ENCODE results near the gene MUC6.

Gene MUC6

DNA sequence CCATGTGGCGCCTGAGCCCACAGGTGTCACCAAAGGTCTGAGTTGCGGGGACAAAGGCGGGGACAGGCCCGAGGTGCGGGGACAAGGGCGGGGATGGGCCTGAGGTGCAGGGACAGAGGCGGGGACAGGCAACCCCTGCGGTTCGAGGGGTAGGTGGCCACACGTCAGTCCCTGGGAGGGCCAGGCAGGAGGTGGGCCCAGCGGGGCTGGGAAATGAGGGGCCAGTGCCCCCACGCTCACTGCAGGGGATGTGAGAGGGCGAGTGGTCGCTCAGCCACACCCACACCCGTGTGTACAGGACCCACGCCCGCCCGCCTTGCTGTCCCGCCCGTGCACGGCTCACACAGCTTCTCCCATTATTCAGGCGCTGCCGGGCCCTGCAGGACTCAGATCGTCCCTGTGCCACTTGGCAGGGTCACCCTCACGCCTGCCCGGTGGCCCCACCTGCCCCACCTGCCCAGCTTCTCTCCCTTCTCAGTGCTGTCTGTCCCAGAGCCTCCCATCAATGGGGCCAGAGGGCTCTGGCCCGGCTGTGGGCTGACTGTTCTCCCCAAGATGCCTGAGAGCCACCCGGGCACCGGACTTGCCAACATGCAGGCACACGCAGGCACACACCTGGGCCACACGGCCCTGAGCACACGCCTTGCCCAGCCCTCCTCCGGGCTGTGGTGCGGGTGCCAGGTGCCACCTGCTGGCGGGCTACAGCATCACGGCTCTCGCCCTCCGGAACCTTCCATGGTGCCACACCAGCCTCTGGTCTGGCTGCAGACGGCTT lies 14.2 kb upstream of the MUC6 start:
- DNase-seq, result peak; percentile 77
- H3K4me3 Mint-ChIP-seq, result no peak overlapping the region
- peaks cover 30% of the 10 kb centered on the region for H3K27me3 Mint-ChIP-seq (ENCODE audit: low read depth, poor library complexity)
- H3K9me3 Mint-ChIP-seq, result peaks cover 10% of the 10 kb centered on the region
- no peak overlapping the region for H3K27ac Mint-ChIP-seq
- TF ChIP-seq, protein P1, sequence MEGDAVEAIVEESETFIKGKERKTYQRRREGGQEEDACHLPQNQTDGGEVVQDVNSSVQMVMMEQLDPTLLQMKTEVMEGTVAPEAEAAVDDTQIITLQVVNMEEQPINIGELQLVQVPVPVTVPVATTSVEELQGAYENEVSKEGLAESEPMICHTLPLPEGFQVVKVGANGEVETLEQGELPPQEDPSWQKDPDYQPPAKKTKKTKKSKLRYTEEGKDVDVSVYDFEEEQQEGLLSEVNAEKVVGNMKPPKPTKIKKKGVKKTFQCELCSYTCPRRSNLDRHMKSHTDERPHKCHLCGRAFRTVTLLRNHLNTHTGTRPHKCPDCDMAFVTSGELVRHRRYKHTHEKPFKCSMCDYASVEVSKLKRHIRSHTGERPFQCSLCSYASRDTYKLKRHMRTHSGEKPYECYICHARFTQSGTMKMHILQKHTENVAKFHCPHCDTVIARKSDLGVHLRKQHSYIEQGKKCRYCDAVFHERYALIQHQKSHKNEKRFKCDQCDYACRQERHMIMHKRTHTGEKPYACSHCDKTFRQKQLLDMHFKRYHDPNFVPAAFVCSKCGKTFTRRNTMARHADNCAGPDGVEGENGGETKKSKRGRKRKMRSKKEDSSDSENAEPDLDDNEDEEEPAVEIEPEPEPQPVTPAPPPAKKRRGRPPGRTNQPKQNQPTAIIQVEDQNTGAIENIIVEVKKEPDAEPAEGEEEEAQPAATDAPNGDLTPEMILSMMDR (IDR thresholded peaks at IDR 0.05), result peak; percentile 86
- no peaks in the 10 kb centered on the region for H3K36me3 Mint-ChIP-seq (ENCODE audit: low read depth)
- peaks cover 15% of the 10 kb centered on the region for H3K4me1 Mint-ChIP-seq

DNA sequence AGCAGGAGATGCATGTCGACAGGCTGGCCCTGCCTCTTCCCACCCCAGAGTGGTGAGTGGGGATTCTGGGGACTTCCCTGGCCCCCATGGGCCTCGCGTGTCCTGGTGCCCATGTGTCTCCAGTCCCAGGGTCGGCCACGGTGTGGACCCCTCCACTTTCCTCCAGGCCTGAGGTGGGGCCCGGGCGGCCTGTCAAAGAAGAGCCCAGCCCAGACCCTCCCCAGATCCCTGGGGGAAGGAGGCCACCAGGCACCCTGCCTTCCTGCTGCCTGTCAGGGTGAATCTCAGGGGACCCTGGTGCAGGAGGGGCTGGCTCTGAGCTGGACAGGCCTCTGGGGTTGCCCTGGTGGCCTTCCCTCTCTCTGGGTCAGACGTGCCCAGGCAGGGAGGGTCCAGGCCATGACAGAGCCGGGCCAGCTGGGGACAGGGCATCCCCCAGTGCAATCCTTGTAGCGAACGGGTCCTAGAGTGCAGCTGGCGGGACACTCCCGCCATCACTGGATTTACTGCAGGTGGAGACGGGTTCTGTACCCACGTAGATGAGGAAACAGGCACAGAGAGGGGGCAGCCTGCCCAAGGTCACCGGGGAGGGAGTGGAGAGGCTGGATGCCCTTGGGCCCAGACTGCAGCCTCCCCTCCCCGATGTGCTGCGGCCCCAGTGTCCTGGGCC lies 13.5 kb upstream of the MUC6 start:
- peak overlapping the region; percentile 66 for H3K27ac Mint-ChIP-seq
- H3K4me3 Mint-ChIP-seq, result no peak overlapping the region
- TF ChIP-seq, protein P1 (IDR thresholded peaks at IDR 0.05), result no peak
- H3K9me3 Mint-ChIP-seq, result peaks cover 12% of the 10 kb centered on the region
- DNase-seq, result peak; percentile 3
- H3K27me3 Mint-ChIP-seq (ENCODE audit: low read depth, poor library complexity), result peaks cover 34% of the 10 kb centered on the region
- no peaks in the 10 kb centered on the region for H3K36me3 Mint-ChIP-seq (ENCODE audit: low read depth)
- peaks cover 8% of the 10 kb centered on the region for H3K4me1 Mint-ChIP-seq

DNA sequence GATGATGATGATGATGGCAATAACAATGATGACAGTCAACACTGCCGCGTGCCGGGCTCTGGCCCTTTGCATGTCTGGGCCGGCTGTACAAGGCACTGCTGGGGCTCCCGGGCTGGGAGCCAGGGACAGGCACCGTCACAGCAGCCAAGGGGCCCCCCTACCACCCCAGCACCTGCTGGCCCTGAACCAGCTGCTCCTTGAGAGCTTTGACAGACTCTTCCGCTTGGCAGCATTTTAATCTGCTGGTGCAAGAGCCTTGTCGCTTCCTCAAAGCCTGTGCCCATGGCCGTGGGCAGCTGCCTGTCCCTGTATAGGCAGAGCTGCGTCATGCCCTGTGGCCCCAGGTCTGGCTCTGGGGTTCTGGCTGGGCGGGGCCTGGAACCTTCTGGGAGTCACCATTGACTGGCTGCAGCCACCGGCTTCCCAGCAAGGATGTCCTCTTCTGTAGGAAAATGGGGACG lies 12.9 kb upstream of the MUC6 start:
- Mint-ChIP-seq H3K9me3 (peaks cover 16% of the 10 kb centered on the region), H3K4me3 (no peak overlapping the region), H3K27ac (no peak overlapping the region), H3K4me1 (peaks cover 5% of the 10 kb centered on the region), H3K36me3 (ENCODE audit: low read depth) (no peaks in the 10 kb centered on the region), H3K27me3 (ENCODE audit: low read depth, poor library complexity) (peaks cover 37% of the 10 kb centered on the region)
- no peak for DNase-seq
- TF ChIP-seq, protein P1 (IDR thresholded peaks at IDR 0.05), result no peak

DNA sequence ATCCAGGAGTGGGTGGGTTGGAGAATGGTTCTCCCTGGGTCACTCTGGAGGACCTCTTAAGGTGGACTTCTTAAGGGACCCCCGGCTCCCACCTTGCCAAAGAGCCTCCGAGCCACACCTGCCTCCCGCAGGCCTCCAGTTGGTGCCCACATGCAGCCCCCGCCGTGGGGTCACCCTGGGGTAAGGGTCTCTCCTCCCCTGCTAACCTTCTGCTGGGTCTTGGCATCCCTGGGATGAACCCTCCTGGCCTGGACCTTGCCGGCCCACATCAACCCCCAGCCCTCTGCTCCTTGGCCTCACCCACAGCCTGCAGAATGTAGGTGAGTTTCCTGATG lies 12.5 kb upstream of the MUC6 start:
- H3K4me3 Mint-ChIP-seq, result no peak overlapping the region

DNA sequence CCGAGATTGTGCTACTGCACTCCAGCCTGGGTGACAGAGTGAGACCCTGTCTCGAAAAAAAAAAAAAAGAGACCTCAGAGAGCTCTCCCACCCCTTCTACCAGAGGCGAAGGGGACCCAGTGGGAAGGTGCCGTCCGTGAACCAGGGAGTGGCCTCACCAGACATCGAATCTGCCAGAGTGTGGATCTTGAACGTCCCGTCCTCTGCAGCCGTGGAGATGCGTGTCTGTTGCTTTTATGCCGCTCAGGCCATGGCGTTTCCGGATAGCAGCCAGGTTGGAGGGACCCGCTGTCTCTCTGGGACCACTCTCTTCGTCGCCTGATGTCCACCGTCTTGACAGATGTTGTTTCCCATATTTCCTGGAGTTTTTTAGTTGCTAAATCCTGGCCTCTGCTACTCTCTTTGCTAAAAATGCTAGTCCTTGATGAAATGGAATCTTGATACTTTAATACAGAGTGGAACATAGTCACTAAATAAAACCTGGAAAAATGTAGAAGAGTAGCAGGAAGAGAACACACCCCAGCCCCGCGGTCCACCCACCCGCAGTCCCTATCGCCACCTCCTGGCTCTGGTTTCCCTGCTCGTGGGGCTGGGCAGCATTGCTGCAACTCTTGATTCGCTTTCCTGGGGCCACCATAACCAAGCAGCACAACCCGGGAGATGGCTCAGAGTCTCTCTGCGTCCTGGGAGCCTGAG lies 12.0 kb upstream of the MUC6 start:
- no peak overlapping the region for H3K27ac Mint-ChIP-seq
- peaks cover 5% of the 10 kb centered on the region for H3K4me1 Mint-ChIP-seq

More for the DNA sequence above, 12.5 kb upstream of the MUC6 start:
- Mint-ChIP-seq H3K9me3 (peaks cover 16% of the 10 kb centered on the region), H3K27ac (no peak overlapping the region), H3K4me1 (peaks cover 5% of the 10 kb centered on the region), H3K36me3 (ENCODE audit: low read depth) (no peaks in the 10 kb centered on the region), H3K27me3 (ENCODE audit: low read depth, poor library complexity) (peaks cover 39% of the 10 kb centered on the region)
- TF ChIP-seq, protein P1 (IDR thresholded peaks at IDR 0.05), result no peak
- no peak for DNase-seq

More for the DNA sequence above, 12.0 kb upstream of the MUC6 start:
- H3K36me3 Mint-ChIP-seq (ENCODE audit: low read depth), result no peaks in the 10 kb centered on the region
- H3K27me3 Mint-ChIP-seq (ENCODE audit: low read depth, poor library complexity), result peaks cover 43% of the 10 kb centered on the region
- no peak overlapping the region for H3K4me3 Mint-ChIP-seq
- DNase-seq, result peak; percentile 3
- H3K9me3 Mint-ChIP-seq, result peaks cover 16% of the 10 kb centered on the region
- TF ChIP-seq, protein P1 (IDR thresholded peaks at IDR 0.05), result no peak
